Measurements from ENCODE around the gene HES7.

GRCh38 chr17:8104911-8105310 is 19.0 kb downstream of the HES7 start:
- TF ChIP-seq CTCF (IDR thresholded peaks at IDR 0.05) = no peak
- TF ChIP-seq POLR2AphosphoS5 (IDR thresholded peaks at IDR 0.05) = no peak
- TF ChIP-seq POLR2A (IDR thresholded peaks at IDR 0.05) = no peak

Data from sigmoid colon (tissue), 4 donors.